ENCODE data around the gene FLOT1.

The FLOT1 gene

GRCh38 chr6:30719791-30720737 lies 22.4 kb downstream of the FLOT1 start, which contains the start of gene TUBB (continued):
- TF ChIP-seq ZNF645 (tag by site-specific recombination; IDR thresholded peaks at IDR 0.05), result no peak
- no peak for TF ChIP-seq ZNF654 (tag by site-specific recombination; IDR thresholded peaks at IDR 0.05; ENCODE audit: low read depth)
- TF ChIP-seq PRDM1 (tag by site-specific recombination; IDR thresholded peaks at IDR 0.05), result peak; percentile 96
- 0 out of 2 replicates have a peak, but pooled peaks have one; percentile 28 for TF ChIP-seq INSM2 (tag by site-specific recombination; IDR thresholded peaks at IDR 0.05)
- no peak for TF ChIP-seq EGR2 (tag by site-specific recombination; IDR thresholded peaks at IDR 0.05; ENCODE audit: low read depth)
- no peak; the same call in 1 of the 2 replicates for TF ChIP-seq ZXDB (tag by site-specific recombination; IDR thresholded peaks at IDR 0.05)
- peak; percentile 75 for TF ChIP-seq KLF8 (tag by site-specific recombination; IDR thresholded peaks at IDR 0.05)
- no peak for TF ChIP-seq ZNF792 (tag by site-specific recombination; IDR thresholded peaks at IDR 0.05)
- TF ChIP-seq ZNF660 (tag by site-specific recombination; IDR thresholded peaks at IDR 0.05), result peak; percentile 11
- TF ChIP-seq ZNF214 (tag by site-specific recombination; IDR thresholded peaks at IDR 0.05; ENCODE audit: borderline replicate concordance), result no peak
- no peak for TF ChIP-seq MEIS1 (CRISPR knock-in tag; IDR thresholded peaks at IDR 0.05; ENCODE audit: borderline replicate concordance)
- TF ChIP-seq ZBTB1 (tag by site-specific recombination; IDR thresholded peaks at IDR 0.05), result no peak
- TF ChIP-seq ZSCAN4 (tag by site-specific recombination; IDR thresholded peaks at IDR 0.05), result 0 out of 2 replicates have a peak, but pooled peaks have one; percentile 14
- no peak for TF ChIP-seq HIC1 (tag by site-specific recombination; IDR thresholded peaks at IDR 0.05)
- no peak; the same call in 1 of the 2 replicates for TF ChIP-seq ZNF623 (tag by site-specific recombination; IDR thresholded peaks at IDR 0.05)
- TF ChIP-seq ZNF580 (tag by site-specific recombination; IDR thresholded peaks at IDR 0.05), result no peak
- no peak for TF ChIP-seq ZNF664 (tag by site-specific recombination; IDR thresholded peaks at IDR 0.05)
- no peak for TF ChIP-seq ZNF747 (tag by site-specific recombination; IDR thresholded peaks at IDR 0.05)
- TF ChIP-seq ZNF510 (tag by site-specific recombination; IDR thresholded peaks at IDR 0.05; ENCODE audit: insufficient replicate concordance), result no peak
